GM19025 (cell line): ENCODE data around the gene PRKCE.
A peak's percentile ranks its signal among the peaks of the same experiment; 100 is the strongest.
"Not testable (repeated sequence)": the region's sequence is repeated elsewhere in the genome, so short reads cannot be mapped to it uniquely, and the experiment has no call there.

ENCODE experiments used
- ATAC-seq: cut with Tn5 transposase; IDR thresholded peaks from one replicate; pipeline ENCODE4 v1.9.1; 2021; ENCODE audit warnings: mild to moderate bottlenecking, low read depth, moderate library complexity; ENCODE audit not compliant: unreplicated experiment

PRKCE gene

DNA sequence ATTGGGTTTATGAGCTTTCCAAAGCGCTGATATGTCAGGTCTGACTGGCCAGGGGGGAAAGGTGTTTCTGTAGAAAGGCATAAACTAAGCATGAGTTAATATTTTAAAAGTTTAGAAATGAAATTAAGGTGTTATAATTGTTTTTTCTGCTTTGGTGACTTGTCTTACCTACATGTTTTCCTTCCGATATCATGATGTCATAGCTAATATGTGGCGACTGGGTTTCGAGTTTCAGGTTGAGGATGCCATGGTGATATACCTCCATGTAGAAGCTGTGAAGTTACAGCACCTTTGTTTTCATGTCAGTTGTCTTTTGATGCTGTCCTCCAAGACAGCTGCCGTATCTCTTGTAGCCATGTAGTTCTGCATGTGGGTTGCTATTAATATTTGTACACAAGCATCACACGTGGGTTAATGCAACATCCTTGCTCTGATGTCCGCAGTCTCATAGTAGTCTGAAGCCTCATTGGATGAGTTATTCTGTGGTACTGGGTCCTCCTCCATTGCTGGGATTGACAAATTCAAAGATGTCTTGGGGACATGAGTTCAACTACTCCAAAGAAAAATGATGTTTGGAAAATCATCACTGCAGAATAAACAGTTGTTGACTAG is 230.6 kb downstream of the PRKCE start:
- ATAC-seq, result no peak

DNA sequence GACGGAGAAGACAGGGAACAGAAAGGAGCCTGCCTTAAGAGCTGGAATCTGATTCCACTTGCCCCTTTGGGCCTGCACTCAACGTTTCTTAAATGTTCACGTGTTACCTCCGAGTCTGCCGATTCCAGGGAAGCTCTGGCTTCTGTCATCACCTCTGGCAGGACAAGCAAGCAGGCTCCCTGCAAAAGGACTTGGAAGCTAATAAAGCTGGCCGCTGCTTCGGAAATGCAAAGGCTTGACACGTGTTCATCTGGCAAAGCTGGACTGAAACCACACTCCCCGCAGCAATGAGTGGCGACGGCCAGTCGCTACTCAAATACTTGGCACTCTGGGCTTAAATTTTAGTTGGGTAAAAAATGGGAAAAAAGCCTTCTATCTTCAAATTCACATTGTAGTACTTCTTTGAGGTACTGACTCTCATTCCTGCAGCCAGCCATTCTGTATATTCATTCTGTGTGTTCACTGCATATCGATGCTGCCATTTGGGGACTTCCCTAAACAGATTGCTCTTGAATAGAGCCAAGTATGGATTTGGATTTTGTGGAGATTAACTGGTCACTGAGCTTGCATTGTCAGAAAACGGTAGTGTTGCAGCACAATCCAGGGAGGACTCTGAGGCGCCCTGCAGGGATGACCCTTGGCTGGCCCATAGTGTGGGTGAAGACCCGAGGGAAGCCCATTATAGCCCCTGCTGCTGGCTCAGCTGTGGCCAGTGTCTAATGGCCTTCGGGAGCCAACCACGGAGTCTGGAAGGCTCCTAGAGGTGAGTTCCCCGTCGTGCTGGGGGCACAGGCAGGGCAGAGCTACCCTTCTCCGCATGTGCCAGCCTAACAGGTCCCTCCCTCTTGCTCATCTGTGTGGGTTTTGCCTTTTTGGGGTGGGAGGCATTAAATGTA is 231.5 kb downstream of the PRKCE start:
- ATAC-seq, result no peak

DNA sequence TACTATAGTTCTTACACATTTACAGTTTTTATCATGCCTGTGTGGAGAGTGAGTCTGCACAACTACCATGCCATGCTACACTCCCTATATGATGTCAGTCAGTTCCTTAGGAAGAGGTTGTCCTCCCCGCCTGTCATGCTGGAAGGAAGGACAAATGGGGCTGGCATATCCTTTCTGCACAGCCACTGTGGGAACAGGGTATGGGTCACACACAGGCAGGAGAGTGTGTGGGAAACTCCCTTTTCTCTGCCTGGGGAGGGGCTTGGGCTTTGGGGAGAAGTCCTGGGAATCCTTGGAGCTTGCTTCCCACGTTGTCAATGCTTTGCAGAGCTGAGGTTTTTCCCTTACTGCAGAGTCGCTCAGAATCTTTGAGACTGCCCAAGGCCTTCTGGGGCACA is 232.1 kb downstream of the PRKCE start:
- ATAC-seq, result no peak

DNA sequence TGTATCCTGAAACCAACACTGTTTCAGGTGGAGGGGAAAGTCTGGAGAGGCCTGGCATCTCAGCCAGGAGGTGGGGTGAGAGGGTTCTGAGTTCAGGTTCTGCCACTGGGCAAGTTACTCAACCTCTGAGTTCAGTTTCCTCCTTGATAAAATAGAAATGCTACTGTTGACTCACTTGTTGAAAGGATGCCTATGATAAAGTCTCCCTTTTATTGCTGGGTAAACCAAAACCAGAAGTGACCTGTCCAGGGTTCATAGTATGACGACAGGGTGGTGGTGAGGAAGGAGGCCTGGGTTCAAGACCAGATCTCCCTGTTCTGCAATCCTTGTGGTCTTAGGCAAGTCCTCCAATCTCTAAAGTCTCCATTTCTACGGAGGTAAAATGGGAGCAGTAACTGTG is 232.7 kb downstream of the PRKCE start:
- ATAC-seq, result no peak

DNA sequence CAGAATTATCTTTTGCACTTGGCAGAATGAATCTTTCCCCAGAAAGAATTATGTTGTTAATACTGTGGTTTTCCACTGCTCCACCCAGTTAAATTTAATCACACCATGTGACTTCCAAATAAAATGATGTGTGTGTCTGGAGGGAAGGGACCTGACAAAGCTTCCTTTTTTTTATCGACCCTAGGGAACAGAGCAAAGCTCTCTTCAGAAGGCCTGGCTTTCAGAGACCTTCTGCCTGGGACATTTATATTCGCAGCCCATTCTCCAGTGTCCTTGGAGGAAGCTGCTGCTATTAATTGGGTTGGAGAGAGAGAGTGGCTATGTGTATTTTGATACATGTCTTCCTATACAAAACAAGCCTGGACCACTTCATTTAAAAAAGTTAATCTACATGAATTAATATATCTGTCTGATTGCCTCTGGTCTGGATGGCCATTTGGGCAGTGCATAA is 233.7 kb downstream of the PRKCE start:
- ATAC-seq, result no peak

DNA sequence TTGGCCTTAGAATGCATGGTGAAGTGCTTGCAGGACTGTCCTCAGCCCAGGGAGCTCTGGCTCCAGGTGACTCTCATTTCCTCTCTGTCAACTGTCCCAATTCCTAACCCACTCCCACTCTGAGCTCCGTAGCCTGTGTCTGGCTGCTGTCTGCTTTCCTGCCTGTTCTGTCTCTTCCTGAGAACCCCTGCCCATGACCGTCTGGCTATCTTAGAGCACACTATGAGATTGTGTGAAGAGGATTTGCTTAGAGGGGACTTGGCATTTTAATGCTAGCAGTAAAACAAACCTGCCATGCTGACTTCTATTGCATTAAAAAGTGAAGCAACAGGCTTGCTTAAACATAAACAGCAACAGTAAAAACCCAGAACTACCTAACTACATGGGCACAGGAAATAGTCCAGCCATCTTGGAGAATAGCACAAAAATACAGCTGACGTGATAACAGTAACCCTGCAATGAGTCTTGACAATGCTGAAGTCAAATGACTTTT is 234.7 kb downstream of the PRKCE start:
- no peak for ATAC-seq

DNA sequence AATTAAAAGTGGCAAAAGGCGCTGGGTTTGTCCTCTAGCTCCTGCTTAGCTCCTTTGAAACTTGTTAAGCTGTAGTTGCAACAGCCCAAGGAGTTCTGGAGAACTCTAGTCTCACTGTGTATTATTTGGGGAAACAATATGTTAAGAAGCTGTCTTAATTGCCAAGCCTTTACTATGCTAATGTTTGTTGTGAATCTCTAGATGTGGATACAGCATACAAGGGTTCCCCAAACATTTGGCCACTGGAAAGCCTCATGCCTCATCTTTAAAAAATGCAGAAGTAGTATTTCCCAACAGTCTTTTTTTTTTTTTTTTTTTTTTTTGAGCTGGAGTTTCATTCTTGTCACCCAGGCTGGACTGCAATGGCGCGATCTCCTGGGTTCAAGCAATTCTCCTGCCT is 236.7 kb downstream of the PRKCE start:
- ATAC-seq, result no peak

DNA sequence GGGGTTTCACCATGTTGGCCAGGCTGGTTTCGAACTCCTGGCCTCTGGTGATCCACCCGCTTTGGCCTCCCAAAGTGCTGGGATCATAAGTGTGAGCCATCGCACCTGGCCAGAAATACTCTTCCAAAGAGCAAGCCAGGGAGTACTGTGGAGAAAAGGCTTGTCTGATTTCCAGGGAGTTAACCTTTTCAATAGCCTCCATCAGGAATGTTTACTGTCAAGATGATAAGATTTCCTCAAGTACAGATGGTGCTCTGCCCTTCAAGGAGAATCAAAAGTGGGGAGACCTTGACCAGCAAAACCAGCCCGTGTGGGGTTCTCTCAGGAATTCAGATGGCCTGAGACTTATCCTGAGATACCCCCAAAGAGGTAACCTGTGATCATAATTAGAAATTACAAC is 237.2 kb downstream of the PRKCE start:
- ATAC-seq, result no peak

DNA sequence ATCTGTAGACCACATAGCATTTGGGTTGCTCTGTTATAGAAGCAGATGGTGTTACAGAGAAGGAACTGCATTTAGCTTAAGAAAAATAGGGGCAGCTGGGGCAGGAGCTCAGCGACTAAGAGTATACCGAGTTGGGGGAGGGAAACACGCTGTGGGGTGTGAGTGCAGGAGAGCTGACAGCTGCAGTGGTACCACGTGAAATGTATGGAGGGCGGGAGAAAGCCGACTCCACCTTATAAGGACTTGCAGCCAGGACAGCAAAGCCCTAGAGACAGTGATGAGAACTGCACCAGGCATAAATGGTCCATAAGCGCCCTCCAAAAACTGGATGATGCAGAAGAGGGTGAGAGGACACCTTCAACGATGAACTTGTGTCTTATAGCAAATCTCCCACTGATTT is 237.6 kb downstream of the PRKCE start:
- peak; percentile 83 for ATAC-seq

DNA sequence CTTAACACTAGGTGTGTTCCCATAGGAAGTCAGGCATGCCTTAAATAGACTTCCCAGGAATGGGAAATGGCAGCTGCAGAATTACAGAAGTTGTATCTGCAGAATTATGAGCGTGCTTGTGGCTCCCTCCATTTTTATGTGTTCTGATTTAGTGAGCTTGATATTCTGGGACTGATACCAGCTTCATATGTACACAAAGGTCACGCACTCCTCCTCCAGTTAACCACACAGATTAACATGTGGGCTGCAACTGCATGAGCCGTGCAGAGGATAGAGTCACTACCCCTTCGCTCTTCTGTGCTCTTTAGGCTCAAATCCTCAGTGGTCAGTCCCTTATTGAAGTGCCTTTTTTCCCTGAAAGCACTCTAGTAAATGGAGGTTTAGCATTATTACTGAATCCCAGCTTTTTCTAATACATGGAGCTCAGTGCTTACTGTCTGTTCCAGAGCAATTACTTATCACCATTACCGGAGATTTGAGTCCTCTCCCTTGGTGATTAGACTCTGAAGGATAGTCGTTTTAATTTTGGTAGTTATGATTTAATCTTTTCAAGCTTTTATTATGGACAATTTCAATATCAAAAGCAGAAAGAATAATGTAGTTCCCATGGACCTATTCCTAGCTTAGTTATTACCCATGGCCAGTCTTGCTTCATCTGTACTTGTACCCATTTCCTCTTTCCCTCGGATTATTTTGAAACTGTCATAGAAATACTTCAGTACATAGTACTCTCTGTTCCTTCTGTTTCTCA is 238.3 kb downstream of the PRKCE start:
- peak; percentile 46 for ATAC-seq

DNA sequence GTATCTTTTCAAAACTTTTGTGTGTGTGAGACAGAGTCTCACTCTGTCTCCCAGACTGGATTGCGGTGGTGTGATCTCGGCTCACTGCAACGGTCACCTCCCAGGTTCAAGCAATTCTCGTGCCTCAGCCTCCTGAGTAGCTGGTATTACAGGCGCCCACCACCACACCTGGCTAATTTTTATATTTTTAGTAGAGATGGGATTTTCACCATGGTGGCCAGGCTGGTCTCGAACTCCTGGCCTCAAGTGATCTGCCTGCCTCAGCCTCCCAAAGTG is 238.8 kb downstream of the PRKCE start:
- ATAC-seq, result not testable (repeated sequence)

DNA sequence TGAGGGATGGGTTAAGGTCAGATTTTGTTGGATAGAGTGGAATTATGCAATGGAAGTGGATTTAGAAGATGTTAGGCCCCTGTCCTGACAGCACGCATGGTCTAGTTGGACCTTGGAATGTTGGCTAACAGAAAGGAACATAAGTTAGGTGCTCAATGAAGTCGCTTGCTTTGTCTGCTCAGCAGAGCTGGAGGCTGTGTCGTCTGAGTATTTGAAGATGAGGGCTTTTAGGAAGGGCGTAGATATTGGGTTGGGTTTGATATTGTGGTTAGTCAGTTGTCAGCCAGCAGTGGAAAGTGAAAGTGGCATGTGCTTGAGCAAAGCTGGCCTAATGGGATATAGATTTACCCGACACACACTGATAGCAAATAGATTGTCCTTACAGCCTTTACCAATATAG is 239.3 kb downstream of the PRKCE start:
- ATAC-seq, result no peak

DNA sequence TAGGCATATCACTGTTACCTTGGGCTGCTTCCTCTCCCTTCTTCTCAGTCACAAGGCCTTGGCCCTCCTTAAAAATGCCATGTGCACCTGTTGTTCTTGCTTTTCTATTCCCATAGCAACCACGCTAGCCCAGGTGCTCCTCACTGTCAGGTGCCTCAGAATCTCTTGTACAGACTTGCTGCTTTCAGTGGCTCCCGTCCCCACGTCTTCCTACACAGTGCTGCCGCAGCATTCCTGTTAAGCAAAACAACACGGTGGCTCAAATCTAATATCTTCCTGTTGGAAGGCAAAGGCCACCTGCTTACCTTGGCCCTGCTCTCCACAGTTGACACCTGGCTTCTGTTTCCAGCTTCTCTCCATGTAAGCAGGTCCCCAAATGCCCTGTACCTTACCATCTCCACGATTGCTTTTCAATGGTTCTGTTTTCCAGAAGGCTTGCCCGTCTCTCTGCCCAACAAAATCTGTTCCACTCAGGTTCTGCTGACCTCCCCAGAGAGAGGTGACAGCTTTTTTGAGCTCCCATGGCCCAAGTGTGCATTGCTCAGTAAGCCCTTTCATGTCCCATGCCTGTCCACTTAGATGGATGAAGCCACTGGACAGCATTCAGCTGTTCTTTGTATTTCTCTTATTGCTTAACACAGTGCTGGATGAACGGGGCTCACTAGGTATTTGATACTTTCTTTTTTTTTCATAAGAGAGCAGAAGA is 240.4 kb downstream of the PRKCE start:
- no peak for ATAC-seq

DNA sequence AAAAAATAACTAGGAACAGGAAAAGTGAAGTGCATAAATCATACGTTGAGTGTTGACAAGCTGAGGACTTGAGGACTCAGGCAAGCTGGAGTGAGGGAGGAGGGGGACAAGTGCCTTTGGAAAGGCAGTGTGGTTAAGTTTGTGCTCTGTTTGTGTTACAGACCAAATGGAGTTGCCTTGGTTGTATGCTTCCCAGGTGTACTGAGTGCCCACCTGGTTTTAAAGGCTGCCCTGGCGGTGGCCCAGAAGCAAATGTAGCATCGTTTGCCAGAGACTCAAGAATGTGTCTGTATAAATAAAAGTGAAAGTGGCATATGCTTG is 240.9 kb downstream of the PRKCE start:
- no peak for ATAC-seq

DNA sequence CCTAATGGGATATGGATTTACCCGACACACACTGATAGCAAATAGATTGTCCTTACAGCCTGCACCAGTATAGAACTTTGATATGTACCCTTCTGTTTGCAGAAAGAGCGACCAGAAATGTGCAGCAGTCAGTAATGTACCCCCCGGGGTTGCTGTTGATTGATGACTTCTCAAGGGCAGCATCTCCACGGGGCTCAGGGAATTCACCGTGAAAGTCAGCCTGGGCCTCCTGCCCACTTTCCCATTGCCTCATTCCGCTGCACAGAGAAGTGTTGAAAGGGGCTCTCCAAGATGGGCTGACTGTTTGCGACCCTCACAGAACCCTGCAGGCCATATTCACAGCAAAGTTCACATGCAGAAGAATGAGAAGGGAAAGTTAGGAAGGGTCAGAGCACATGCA is 241.3 kb downstream of the PRKCE start:
- no peak for ATAC-seq

DNA sequence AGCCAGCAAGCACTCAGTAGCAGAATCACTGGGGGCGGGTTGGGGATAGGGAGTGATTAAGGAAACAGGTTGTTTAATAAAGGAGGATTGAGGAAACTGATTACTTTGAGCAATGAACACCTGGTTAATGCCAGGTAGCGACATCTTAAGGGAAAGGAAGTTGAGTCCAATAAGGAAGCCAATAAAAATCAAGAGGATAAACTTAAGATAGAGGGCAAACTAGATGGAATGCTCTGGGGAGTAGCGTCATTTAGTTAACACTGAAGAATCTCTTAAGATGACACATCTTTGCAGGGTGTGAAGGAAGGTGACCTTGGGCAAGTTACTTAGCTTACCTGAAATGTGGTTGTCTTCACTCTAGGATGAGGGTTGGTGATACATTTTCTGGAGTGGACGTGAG is 242.7 kb downstream of the PRKCE start:
- ATAC-seq, result no peak

DNA sequence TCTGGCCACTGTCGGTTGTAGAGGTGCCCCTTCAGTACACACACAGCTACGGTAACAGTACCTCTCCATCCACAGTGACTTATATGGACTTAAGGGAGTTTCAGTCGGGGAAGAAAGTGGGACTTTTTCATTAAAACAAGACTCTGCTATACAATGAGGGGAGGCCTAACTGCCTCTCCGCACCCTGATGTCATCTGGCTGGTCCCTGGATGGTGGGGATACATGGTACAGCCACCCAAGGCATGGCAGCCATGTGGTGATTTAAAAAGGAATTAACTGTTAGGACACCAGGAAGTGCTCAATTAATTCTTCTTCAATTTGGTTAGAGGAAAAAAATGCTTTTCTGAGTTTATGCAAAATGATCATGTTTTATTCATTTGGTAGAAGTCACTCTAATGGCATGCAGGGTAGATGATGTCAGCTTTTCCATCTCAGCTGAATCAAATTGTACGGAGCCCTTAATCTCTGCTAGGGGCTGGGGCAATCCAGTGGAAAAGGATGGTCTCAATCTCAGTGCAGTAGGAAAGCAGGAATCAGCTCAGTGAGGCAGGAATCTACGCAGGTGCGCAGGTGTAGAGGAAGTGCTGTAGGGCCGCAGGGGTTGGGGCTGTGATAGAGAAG is 243.9 kb downstream of the PRKCE start:
- ATAC-seq, result no peak

DNA sequence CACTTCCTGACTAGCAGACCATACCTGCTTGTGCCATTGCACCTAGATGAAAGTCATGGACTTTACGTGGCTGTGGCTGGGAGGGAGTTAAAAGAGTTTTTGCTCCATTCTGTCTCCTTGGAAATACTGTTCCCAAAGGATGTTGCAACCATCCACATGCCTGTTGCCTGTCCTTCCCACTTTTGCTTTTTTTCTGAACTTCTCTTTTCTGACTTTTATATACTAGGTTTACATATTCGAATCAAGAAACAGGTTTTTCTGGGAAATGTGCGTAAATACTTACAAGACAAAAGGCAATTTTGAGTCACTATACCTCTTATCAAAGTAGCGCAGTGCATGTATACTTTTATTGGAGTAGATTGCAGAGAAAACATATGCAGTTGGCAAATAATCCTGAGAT is 244.8 kb downstream of the PRKCE start:
- ATAC-seq, result no peak

DNA sequence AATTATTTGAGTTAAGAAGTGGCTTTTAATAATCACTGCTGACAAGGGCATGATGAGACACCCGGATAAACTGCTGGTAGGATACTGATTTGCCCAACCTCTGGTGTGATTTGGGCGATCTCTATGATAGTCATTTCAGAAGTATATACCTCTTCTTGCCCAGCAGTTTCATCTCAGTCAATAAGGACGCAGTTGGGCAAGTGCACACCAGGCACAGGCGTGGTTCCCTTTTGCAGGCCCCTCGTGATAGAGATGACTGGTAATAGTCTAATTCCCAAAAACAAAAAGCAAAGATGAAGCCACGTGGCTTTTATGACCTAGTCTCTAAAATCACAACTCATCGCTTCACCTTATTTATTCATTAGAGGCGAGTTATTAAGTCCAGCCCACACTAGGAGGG is 246.4 kb downstream of the PRKCE start:
- no peak for ATAC-seq

DNA sequence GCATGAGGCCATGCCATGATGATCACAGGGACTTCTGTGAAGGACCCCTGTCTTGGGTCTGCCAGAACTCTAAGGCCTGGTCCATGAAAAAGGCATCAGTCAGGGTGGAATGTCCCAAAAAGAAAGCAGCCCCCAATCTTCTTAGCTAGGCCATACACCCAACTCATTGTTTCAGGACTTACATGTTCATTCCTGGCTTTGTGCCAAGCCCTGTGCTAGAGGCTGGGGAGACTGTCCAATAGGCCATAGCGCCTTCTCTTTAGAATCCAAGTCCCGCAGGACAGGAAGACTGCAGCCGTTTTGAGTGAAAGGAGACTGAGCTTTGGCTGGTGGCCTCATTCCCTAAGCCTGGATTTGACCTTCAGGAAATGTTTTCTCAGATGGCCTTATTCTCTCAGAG is 247.3 kb downstream of the PRKCE start:
- ATAC-seq, result no peak

DNA sequence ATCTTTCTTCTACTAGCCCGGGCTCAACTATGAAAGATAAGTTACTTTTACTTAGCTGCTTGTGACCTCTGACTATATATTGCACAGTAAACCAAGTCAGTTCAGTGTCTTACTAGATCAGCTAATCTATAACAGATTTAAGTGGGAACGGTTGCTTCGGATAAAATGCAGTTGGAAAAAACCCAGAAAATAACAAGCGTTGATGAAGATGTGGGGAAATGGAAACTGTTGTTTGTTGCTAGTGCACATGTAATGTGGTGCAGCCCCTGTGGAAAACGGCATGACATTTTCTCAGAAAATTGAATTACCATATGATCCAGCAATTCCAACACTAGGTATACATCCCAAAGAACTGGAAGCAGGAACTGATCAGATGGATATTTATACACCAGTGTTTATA is 248.5 kb downstream of the PRKCE start:
- no peak for ATAC-seq
